COLO829 (cell line): ENCODE data around the gene HHIPL1.

Source experiments
- DNase-seq: peaks from one replicate; pipeline ENCODE4 v3.0.0; 2012; ENCODE audit warnings: low spot score

Gene HHIPL1

GRCh38 chr14:99611646-99612045 lies 33.3 kb upstream of the HHIPL1 start:
- DNase-seq: no peak

GRCh38 chr14:99612071-99612737 lies 32.7 kb upstream of the HHIPL1 start:
- DNase-seq: no peak

DNA sequence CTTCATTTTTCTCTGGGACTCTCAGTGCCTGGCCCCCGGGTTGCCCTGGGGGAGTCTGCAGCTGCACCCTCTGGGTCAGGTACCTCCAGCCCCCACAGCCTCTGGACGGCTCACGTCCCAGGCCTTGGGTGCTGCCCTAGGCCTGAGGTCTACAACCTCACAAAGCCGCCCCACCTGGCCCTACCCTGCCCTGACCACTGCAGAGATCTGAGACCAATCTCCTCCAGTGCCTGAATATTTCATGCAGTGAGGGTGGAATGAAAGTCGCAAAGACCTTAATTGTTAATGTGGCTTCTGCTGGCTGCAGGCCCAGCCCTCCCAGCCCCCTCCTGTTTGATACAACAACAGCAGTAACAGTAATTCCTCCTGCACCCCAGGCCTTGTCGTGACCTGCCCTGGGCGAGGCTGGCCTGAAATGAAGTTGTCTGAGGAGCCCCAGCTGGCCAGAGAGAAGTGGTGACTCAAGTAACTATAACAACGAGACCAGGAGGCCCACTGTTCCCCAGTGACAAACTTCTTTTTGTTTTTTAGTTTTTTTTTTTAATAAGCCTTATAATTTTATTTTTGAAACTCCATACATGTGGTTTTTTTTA lies 32.1 kb upstream of the HHIPL1 start:
- DNase-seq: no peak

- no peak for DNase-seq
These were observed 29.3 kb upstream of the HHIPL1 start for GRCh38 chr14:99615497-99616157.

DNA sequence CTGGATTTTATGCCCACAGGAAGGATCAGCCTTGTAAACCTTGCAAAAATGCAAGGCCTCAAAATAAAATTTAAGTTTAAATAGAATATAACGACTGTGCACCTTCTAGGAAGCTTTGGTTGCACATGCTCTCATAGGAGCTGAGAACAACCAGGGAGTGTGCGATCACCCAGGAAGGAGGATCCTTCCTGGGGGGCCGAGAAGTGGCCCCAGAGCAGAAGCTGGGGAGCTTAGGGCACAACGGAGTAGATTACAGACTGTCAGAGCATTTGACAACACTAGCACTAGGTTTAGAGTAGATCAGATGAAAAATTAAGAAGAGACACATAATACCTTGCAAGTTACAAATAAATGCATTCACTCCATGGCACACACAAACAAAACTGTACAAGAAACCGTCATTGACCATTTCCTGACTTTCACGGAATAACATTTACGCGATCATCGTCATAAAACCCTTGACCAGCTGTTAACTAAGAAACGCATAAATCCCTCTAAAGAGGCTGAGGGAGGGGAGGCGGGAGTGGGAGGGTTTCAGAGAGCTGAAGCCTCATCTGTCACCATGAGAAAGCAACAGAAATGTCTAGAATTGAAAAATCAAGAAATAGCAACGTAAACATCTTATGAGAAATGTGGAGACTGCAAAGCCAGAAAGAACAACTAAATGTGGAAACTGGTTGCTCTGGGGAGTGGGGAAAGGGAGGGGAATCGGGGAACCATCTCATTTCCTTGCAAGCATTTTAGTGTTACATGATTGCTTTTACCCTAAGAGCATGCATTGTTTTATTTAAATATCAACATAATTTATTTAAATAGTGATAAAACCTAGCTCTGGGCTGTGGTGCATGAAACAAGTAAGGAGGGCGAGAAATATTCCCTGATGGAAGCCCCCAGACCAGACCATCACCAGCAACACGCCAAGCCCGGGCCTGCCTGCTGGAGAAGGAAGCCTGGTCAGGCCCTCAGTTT lies 27.8 kb upstream of the HHIPL1 start:
- DNase-seq: no peak

DNA sequence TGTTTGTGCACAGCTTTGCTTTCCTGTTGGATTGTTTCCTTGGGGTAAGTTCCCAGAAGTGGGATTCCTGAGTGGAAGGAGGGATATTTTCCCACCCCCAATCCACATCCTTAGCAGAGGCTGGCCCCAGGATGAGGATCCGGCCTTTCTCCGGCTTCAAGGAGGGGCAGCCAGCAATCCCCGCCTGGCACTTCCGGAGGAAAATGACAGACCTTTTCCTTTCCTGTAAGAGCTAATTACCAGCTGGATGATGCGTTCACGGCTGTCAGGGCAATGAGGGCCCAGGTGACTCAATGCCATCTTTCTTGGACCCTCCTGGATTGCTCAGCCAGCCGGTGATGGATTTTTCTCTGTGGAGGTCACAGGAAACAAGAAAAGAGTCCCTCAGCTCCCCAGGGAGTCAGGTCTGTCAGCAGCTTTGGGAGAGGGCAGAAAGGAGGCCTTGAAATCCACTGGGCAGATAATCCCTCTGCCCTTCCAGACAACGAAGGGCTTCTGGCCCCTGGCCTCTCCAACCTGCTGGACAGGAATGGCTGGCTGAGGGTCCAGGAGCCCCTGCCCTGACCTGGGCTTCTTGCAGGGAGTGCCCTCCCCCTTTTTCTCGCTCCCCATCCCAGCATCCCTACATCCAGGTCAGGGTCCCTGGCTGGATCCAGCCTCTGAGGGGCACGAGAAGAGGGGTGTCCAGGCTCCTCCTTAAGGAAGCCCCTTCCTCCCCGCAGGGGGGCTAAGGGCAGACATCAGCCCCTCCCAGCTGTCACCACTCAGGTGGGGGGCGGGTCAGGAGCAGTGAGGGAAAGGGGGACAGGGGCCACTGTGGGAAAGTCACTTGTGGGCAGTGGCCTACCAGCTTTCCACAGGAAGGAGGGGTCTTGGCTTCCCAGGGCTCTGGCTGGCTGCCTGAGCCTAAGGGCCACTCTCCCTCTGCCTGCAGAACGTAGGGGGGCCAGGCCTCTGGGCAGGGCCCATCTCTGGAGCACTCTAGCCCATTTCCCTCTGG lies 24.8 kb upstream of the HHIPL1 start:
- no peak for DNase-seq

DNA sequence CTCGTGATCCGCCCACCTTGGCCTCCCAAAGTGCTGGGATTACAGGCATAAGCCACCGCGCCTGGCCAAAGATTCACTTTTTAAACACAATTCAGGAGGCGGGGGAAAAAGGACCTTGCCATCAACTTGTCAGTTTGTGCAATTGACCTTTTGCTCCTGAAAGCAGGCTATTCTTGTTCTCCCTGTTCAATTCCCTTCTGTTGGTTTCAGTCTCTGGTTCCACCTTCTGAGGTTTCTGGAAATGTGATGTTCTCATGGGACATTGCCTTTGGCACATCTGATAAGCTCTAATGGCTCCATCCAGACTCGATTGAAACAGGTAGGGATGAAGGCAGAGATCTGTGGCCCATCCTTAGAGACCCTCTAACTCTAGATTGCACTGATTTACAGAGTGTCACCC lies 23.0 kb upstream of the HHIPL1 start:
- no peak for DNase-seq

DNA sequence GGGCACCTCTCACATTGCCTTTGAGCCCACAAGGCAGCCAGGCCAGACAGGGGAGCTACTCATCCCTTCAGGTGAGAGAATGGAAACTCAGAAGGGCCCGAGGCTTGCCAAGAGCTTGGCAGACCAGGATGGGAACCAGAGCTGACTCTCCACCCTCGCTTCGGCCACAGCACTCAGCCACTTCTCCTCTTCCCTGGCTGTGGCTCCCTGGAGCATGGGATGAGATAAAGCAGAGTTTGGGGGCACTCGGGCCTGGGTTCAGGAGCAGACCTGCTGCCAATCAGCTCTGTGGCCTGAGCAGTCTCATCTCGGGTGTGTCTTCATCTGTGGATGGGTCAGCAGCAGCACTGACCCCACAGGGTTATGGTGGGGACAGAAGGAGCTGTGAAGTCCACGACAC lies 20.9 kb upstream of the HHIPL1 start:
- DNase-seq: no peak

DNA sequence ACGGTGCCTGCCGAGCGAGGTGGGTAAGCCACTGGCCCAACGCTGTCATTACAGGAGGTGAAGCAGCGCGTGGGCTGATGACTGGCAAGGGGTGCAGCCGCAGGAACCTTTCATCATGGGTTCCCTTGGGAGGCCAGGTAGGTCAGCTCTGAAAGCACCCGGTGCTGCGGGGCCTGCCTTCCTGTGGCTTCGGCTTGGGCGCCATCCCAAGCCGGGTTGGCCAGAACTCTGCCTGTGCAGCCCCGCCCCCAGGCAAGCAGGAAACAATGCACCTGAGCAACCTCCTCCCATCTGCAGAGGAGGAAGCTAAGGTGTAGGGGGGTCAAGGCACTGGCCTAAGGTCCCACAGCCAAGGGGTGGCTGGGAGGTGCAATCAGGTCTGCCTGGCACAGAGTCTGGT lies 20.0 kb upstream of the HHIPL1 start:
- no peak for DNase-seq

DNA sequence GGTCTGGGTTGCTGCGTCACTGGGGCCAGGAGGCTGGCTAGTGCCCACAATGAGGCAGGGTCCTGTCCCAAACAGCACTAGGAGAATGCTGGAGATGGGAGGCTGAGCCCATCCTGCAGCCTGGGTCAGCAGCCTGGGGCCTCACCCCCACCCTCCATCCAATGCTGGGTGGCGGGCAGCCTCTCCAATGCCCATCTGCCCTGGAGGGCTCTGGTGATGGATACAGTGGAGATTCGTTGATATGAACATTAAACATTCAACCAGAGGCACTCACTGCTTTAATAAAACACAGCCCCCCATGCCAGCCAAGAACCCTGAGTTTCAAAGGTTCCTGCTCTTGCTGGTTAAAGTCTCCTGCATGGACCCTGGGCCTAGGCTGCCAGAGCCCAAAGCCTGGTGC lies 19.5 kb upstream of the HHIPL1 start:
- no peak for DNase-seq

GRCh38 chr14:99626041-99626648 lies 18.8 kb upstream of the HHIPL1 start:
- no peak for DNase-seq

- DNase-seq: no peak
These were observed 17.8 kb upstream of the HHIPL1 start for GRCh38 chr14:99627100-99627499.

DNA sequence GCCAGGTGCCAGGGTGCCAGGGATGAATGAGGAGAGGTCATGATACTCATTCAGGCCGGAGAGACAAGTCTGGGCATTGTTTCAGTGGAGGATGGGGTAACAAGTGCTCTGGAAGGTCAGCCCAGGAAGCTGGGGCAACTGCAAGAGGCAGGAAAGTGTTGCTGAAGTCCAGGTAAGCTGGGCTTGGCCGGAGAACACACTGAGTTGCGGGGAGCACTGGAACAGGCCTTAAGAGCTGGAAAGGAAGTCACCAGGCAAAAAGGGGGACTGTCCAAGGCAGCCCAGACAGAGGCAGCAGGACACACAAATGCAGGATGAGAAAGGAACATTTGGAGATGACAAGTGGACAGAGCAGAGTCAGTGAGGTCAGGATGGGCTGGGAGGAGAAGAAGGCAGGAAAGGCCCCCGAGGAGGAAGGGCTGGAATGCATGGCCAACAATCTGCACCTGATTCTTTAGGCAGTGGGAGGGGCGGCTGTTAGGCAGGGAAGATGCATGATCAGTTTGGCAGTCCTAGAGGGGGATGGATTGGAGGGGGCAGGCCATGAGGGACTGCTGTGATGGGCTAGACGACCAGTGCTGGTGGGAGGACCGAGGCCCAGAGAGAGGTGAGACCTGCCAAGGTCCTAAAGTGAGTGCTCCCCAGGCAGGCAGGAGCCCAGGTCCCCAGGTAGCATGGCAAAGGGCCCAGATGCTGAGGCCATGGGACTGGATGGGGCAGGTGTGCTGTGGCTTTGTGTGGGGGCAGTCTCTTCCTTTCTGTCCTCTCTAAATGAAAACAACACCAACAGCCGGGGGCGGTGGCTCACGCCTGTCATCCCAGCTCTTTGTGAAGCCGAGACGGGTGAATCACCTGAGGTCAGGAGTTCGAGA lies 17.2 kb upstream of the HHIPL1 start:
- no peak for DNase-seq

DNA sequence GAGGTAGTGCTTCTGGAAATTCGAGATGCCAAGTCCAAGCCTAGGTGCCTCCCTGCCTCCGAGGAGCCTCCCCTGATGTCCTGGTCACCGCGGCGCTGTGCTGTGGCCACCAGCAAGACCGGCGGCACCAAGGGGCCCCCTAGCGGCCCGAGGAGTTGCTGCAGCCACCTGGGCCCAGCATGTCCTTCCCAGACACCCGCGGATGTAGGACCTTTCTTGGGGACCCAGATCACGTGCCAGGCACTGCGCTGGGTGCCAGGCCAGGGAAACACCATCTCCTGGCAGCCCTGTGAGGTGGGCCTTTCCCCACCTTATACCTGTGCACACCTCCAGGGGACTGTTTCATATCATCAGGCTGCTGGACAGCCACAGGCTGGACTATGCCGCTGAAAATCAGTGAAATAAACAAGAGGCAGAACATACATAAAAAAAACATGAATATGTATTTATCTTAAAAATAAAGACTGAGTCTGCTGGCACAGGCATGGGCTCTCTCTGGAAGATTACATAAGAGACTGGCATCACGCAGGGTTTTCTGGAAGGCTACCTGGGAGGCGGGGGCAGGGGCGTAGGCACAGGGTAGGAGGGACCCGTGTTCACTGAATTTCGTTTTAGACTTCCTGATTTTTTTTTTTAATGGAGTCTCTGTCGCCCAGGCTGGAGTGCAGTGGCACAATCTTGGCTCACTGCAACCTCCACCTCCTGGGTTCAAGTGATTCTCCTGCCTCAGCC lies 15.9 kb upstream of the HHIPL1 start:
- peak; percentile 71 for DNase-seq

- DNase-seq: no peak
These were observed 14.7 kb upstream of the HHIPL1 start for GRCh38 chr14:99630202-99630601.

GRCh38 chr14:99632410-99633035 lies 12.4 kb upstream of the HHIPL1 start:
- DNase-seq: no peak

- no peak for DNase-seq
These were observed 11.8 kb upstream of the HHIPL1 start for GRCh38 chr14:99633141-99633540.

- DNase-seq: no peak
These were observed 11.0 kb upstream of the HHIPL1 start for GRCh38 chr14:99633918-99634317.

- no peak for DNase-seq
These were observed 10.5 kb upstream of the HHIPL1 start for GRCh38 chr14:99634443-99634842.
